ACC112 (cell line): ENCODE measurements around the gene ZC3H10.
A peak's percentile ranks its signal among the peaks of the same experiment; 100 is the strongest.

Experiments used
- H2AFZ ChIP-seq: fragments of 200-600 bp; sonication (generic); one replicate; pipeline ENCODE4 v1.6.0; 2017; ENCODE audit warnings: antibody characterized with exemption, low read length; ENCODE audit not compliant: unreplicated experiment
- H3K27ac ChIP-seq: fragments of 200-600 bp; sonication (generic); 2 replicates; pipeline ENCODE4 v1.5.1; 2014; ENCODE audit warnings: low read depth, mild to moderate bottlenecking, antibody characterized with exemption, low read length, moderate library complexity
- H3K27me3 ChIP-seq: fragments of 200-600 bp; sonication (generic); 2 replicates; pipeline ENCODE4 v1.6.1; 2014; ENCODE audit warnings: mild to moderate bottlenecking, antibody characterized with exemption, low read length, moderate library complexity, mixed read lengths; ENCODE audit not compliant: insufficient read depth
- H3K36me3 ChIP-seq: fragments of 200-600 bp; sonication (generic); 2 replicates; pipeline ENCODE4 v1.6.1; 2016; ENCODE audit warnings: mild to moderate bottlenecking, antibody characterized with exemption, low read length, moderate library complexity, mixed read lengths; ENCODE audit not compliant: insufficient read depth
- H3K4me1 ChIP-seq: fragments of 200-600 bp; sonication (generic); one replicate; pipeline ENCODE4 v1.6.1; 2016; ENCODE audit warnings: low read length, mixed read lengths; ENCODE audit not compliant: insufficient read depth, unreplicated experiment, control insufficient read depth
- H3K4me3 ChIP-seq: fragments of 200-600 bp; sonication (generic); 2 replicates; pipeline ENCODE4 v1.5.1; 2014; ENCODE audit warnings: mild to moderate bottlenecking, low read depth, low read length
- H3K79me2 ChIP-seq: fragments of 200-600 bp; sonication (generic); one replicate; pipeline ENCODE4 v1.6.0; 2016; ENCODE audit warnings: low read length; ENCODE audit not compliant: control insufficient read depth, unreplicated experiment, insufficient read depth

ZC3H10 gene

GRCh38 chr12:56127888-56128669 lies 10.0 kb downstream of the ZC3H10 start, which contains the start of gene ESYT1:
ESYT1 (plus strand) TSS chr12:56128267; CDS start chr12:56128320, 53 bp downstream.
- H3K4me3 ChIP-seq = peak within 1 kb of the TSS; percentile 86
- peak within 1 kb of the TSS; percentile 43 for H3K27ac ChIP-seq
- H2AFZ ChIP-seq = peak within 1 kb of the TSS; percentile 37
- peaks cover 16% of the 10 kb centered on the region for H3K4me1 ChIP-seq
- peaks cover 6% of the 10 kb centered on the region for H3K79me2 ChIP-seq
- H3K27me3 ChIP-seq = no peaks in the 10 kb centered on the region
- peaks cover 14% of the 10 kb centered on the region; the same call in 1 of the 2 replicates for H3K36me3 ChIP-seq

DNA sequence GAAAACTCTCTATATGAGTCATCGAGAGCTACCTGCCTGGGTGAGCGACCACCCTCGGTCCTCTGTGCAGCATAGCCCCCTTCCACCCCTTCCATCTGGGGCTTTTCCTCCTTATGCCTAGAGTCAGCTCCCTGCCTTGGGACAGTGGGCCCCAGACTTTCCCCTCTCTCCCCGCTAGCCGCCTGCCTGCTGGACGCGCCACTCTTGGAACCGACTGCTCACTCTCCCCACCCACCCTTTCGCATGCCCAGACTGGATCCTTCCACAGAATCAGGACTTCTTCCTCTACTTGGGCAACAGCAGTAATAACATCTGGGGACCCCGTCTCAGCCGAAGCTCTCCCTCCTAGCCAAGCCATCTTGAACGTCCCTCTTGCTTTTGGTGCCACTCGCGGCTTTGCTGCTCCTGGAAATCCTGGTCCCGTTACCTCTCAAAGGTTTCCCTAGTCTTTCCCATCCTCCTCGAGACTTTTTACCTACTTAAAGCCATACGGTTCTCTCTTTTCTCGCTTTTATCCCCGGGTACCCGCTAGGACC lies 10.7 kb downstream of the ZC3H10 start:
- H3K4me1 ChIP-seq = peaks cover 16% of the 10 kb centered on the region
- H2AFZ ChIP-seq = peak overlapping the region; percentile 37
- H3K36me3 ChIP-seq = peaks cover 20% of the 10 kb centered on the region; the same call in 1 of the 2 replicates
- H3K27me3 ChIP-seq = no peaks in the 10 kb centered on the region
- peaks cover 6% of the 10 kb centered on the region for H3K79me2 ChIP-seq
- no peak overlapping the region for H3K27ac ChIP-seq
- peak overlapping the region; percentile 86 for H3K4me3 ChIP-seq

- Histone ChIP-seq H3K4me3 (peak overlapping the region; percentile 86), H3K4me1 (peaks cover 16% of the 10 kb centered on the region), H3K79me2 (peaks cover 6% of the 10 kb centered on the region), H3K27me3 (no peaks in the 10 kb centered on the region), H2AFZ (peak overlapping the region; percentile 37), H3K36me3 (peaks cover 25% of the 10 kb centered on the region; the same call in 1 of the 2 replicates), H3K27ac (no peak overlapping the region)
Observed at GRCh38 chr12:56129206-56129941, 11.3 kb downstream of the ZC3H10 start.

- Histone ChIP-seq H3K27me3 (no peaks in the 10 kb centered on the region), H3K27ac (no peak overlapping the region), H3K79me2 (peaks cover 6% of the 10 kb centered on the region), H2AFZ (no peak overlapping the region), H3K4me3 (peak overlapping the region; percentile 86), H3K36me3 (peaks cover 25% of the 10 kb centered on the region; the same call in 1 of the 2 replicates), H3K4me1 (peaks cover 16% of the 10 kb centered on the region)
Observed at GRCh38 chr12:56129942-56130495, 12.0 kb downstream of the ZC3H10 start.

DNA sequence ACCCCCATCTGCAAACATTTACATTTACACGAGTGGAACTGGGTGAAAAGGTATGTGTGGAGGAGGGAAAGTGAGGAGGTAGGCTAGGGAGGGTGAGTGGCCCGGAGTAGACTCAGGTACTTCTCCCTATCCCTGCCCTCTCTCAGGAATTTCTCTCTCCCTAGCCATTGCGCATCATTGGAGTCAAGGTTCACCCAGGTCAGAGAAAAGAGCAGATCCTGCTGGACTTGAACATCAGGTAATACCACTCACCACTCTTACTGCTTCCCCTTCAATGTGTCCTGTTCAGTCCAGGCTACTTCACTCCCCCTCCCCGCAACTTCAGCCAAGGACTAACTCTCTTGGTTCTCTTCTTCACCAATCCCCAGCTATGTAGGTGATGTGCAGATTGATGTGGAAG lies 12.8 kb downstream of the ZC3H10 start:
- H3K36me3 ChIP-seq = peaks cover 25% of the 10 kb centered on the region; the same call in 1 of the 2 replicates
- H3K79me2 ChIP-seq = peaks cover 6% of the 10 kb centered on the region
- H3K27ac ChIP-seq = no peak overlapping the region
- no peaks in the 10 kb centered on the region for H3K27me3 ChIP-seq
- H3K4me1 ChIP-seq = peaks cover 15% of the 10 kb centered on the region
- no peak overlapping the region for H3K4me3 ChIP-seq
- no peak overlapping the region for H2AFZ ChIP-seq

DNA sequence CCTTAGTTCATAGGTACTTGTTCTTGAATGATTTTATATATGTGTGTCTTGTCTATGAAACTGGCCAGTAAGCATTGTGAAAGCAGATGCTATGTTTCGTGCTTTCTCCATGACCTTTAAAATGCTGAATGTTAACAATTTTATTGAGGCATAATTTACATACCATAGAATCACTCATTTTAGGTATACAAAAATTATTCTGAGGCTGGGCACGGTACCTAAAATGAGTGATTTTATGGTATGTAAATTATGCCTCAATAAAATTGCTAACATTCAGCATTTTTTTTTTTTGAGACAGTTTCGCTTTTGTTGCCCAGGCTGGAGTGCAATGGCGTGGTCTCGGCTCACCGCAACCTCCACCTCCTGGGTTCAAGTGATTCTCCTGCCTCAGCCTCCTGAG lies 16.8 kb downstream of the ZC3H10 start:
- no peak overlapping the region for H3K27ac ChIP-seq
- no peak overlapping the region for H3K4me3 ChIP-seq
- no peak overlapping the region for H2AFZ ChIP-seq
- H3K27me3 ChIP-seq = no peaks in the 10 kb centered on the region
- peaks cover 46% of the 10 kb centered on the region; the same call in 1 of the 2 replicates for H3K36me3 ChIP-seq
- H3K4me1 ChIP-seq = no peaks in the 10 kb centered on the region
- H3K79me2 ChIP-seq = no peaks in the 10 kb centered on the region

DNA sequence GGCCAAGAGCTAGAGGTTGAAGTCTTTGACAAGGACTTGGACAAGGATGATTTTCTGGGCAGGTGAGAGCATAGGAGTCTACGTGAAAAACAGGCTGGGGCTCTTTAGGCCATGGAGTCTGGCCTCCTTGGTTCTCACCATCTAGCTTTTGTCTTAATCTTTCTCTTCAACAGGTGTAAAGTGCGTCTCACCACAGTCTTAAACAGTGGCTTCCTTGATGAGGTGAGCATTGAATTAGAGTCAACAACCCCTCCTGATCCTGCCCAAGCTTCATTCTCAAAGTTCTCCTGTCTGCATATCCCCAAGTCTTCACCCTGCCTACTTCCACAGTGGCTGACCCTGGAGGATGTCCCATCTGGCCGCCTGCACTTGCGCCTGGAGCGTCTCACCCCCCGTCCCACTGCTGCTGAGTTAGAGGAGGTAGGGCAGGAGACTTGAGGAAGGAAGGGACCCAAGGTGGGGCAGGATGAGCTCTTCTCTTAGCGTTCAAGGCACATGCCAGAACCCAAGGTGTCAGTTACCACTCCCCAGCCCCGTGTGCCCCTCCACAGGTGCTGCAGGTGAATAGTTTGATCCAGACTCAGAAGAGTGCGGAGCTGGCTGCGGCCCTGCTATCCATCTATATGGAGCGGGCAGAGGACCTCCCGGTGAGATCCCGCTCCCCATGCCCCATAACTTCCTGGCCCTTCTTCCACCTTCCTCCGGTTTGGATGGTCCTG lies 19.9 kb downstream of the ZC3H10 start:
- H3K4me1 ChIP-seq = no peaks in the 10 kb centered on the region
- peaks cover 37% of the 10 kb centered on the region for H3K36me3 ChIP-seq
- H3K27me3 ChIP-seq = no peaks in the 10 kb centered on the region
- no peak overlapping the region for H3K27ac ChIP-seq
- no peaks in the 10 kb centered on the region for H3K79me2 ChIP-seq
- no peak overlapping the region for H3K4me3 ChIP-seq
- no peak overlapping the region for H2AFZ ChIP-seq

DNA sequence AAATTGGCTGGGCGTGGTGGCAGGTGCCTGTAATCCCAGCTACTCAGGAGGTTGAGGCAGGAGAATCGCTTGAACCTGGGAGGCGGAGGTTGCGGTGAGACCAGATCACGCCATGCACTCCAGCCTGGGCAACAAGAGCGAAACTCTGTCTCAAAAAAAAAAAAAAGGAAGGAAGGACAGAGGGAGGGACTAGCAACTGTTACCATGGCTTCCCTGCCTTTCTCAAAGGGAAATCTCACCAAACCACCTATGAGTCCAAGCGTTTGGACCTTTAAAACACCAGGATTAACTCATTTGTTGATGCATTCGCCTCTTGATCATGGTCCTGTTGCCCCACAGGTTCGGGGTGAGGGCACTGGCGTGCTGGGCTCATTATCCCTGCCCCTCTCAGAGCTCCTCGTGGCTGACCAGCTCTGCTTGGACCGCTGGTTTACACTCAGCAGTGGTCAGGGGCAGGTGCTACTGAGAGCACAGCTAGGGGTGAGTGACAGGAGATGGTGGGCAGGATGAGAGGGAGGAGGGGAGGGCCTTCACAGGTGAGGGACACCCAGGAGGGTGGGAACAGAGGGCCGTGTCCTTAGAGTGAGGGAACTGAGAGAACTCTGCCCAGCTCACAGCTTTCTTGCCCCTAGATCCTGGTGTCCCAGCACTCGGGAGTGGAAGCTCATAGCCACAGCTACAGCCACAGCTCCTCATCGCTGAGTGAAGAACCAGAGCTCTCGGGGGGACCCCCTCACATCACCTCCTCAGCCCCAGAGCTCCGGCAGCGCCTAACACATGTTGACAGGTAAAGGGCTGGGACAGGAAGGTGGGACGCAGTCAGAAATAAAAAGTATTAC lies 24.1 kb downstream of the ZC3H10 start:
- H3K4me3 ChIP-seq = no peak overlapping the region
- H3K4me1 ChIP-seq = peaks cover 6% of the 10 kb centered on the region
- no peaks in the 10 kb centered on the region for H3K79me2 ChIP-seq
- H3K36me3 ChIP-seq = peaks cover 26% of the 10 kb centered on the region
- H2AFZ ChIP-seq = no peak overlapping the region
- H3K27me3 ChIP-seq = no peaks in the 10 kb centered on the region
- H3K27ac ChIP-seq = no peak overlapping the region

- peaks cover 17% of the 10 kb centered on the region for H3K36me3 ChIP-seq
- H2AFZ ChIP-seq = no peak overlapping the region
- H3K4me3 ChIP-seq = no peak overlapping the region
- no peaks in the 10 kb centered on the region for H3K79me2 ChIP-seq
- H3K27me3 ChIP-seq = no peaks in the 10 kb centered on the region
- H3K4me1 ChIP-seq = peaks cover 6% of the 10 kb centered on the region
- H3K27ac ChIP-seq = no peak overlapping the region
Observed at GRCh38 chr12:56143217-56143616, 25.2 kb downstream of the ZC3H10 start.
